GM08714 (cell line): ENCODE measurements around the gene ZKSCAN8.

Source experiments
- H3K4me3 ChIP-seq: fragments of 200-500 bp; sonication (Bioruptor generic); 2 replicates; pipeline ENCODE4 v1.5.1; 2014; ENCODE audit warnings: mild to moderate bottlenecking, low read length, inconsistent platforms
- ZNF274 ChIP-seq: IDR thresholded peaks from 2 replicates; pipeline ENCODE4 v1.6.1; 2012; ENCODE audit warnings: mild to moderate bottlenecking, low read depth, low read length

The ZKSCAN8 gene

GRCh38 chr6:28207510-28208110 lies 65.9 kb downstream of the ZKSCAN8 start:
- TF ChIP-seq ZNF274, result no peak
- H3K4me3 ChIP-seq, result peak overlapping the region; percentile 67

GRCh38 chr6:28208111-28208659 lies 66.5 kb downstream of the ZKSCAN8 start:
- peak overlapping the region; percentile 67; the same call in 1 of the 2 replicates for H3K4me3 ChIP-seq
- no peak for TF ChIP-seq ZNF274
